Measurements from ENCODE around the gene PKIB.

The PKIB gene

DNA sequence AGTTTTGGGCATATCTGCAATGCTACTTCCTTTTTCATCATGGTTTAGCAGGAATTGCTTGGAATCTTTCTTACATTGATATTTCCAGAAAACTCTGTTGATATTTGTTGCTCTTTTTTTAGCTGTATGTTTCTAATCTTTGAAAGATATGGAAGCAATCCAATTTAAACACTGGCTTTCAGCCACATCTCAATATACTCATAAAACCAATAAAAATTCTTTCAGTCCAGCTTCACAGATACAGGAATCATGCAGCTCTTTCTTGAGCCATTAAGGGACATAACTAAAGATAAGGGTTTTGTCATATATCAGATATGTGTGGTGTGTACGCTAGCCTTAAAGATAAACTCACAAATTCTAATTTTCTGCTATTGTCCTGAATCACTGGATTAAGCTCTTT, 47.4 kb downstream of the PKIB start:
- no peak overlapping the region for H3K4me3 ChIP-seq
- no peak overlapping the region for H3K27ac ChIP-seq

DNA sequence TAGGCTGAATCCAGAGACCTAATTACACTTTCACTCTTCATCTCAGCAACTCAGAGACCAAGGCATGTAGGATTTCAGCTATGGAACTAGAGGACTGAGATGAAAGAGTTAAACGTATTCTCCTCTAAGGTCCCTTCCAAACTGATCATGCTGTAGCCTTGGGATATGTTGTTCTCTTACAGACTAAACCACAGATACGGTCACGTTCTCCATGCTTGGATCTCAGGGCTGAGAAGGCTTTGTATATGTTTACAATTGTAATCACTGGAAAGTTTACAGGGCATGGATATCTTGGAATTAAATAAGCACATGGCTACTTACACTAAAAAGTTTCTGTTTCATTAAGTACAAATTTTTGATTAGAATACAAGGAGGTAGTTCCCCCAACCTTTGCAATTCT, 50.1 kb downstream of the PKIB start:
- Histone ChIP-seq H3K4me3 (no peak overlapping the region), H3K27ac (no peak overlapping the region)

DNA sequence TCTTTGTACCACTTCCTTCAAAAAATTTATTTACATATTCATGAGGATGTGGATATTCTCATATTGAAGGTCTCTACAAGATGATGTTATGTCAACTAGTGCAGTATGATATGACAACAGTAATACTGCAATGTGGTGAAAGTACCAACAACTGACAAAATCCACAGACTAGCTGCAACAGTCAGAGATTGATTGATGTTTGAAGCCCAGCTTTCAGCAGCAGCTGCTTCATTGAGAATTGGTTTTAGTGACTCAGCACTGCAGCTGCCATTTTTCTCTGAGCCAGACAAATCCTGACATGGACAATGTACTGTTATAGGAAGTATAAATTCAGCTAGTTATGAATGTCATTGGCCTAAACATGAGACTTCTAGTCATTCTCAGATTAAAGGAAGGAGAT, 53.8 kb downstream of the PKIB start:
- H3K4me3 ChIP-seq = no peak overlapping the region
- no peak overlapping the region for H3K27ac ChIP-seq

DNA sequence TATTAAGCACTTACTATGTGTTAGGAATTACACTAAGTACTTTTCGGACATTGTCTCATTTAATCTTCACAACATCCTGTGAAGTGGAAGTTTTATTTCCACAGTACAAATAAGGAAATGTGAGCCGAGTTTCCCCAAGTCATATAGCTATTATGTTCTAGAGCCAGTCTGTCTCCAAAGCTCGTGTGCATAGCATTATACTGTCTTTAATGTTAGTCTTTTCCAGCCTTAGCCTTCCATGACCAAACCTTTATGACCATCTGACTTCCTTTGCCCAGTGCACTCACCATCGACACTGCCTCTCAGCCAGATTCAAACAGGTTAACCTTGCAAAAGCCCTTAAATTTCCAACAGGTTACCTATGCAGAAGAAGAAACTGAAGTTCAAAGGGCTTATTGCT, 55.7 kb downstream of the PKIB start:
- Histone ChIP-seq H3K27ac (no peak overlapping the region), H3K4me3 (no peak overlapping the region)

- Histone ChIP-seq H3K4me3 (no peak overlapping the region), H3K27ac (no peak overlapping the region)
Observed at GRCh38 chr6:122666418-122666817, 56.2 kb downstream of the PKIB start.

DNA sequence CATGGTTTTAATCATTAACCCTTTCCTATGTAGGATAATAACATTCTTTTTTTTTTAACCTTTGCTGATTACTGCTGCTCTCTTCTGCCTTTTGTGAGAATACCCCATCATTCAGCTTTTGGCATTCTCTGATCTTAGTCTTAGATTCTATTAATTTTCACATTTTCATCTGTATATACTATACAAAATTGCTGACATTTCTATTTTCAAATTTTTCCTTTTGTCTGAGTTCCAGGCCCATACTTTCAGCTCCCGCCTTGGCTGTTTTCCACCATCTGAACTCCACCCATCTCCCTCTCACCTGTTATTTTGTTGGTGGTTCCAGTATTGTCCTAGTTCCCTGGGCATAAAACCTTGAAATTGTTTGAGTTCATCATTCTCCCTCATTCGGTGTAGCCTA, 59.2 kb downstream of the PKIB start:
- H3K27ac ChIP-seq = no peak overlapping the region

DNA sequence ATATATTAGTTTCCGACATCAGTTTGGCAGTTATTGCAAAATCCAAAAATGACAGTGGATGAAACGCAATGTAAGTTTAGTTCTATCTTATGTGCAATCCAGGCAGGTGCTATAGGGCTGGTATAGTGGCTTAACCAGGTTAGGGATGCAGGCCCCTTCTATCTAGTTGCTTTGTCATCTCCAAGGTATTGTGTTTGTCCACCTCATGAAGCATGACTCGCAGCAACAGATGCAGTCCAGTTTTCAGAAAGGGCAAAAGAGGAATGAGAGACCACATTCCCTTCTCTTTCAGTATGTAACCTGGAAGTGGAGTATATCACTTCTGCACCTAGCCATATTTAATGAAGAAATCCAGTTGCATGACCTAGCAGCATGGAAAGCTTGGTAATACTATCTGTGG, 59.7 kb downstream of the PKIB start:
- Histone ChIP-seq H3K4me3 (no peak overlapping the region), H3K27ac (no peak overlapping the region)

More for the DNA sequence above, 59.2 kb downstream of the PKIB start:
- H3K4me3 ChIP-seq = no peak overlapping the region

GRCh38 chr6:122671251-122671650, 61.0 kb downstream of the PKIB start:
- Histone ChIP-seq H3K4me3 (no peak overlapping the region), H3K27ac (no peak overlapping the region)

GRCh38 chr6:122673343-122673961, 63.2 kb downstream of the PKIB start:
- no peak overlapping the region for H3K4me3 ChIP-seq
- H3K27ac ChIP-seq = no peak overlapping the region

- Histone ChIP-seq H3K27ac (no peak overlapping the region), H3K4me3 (no peak overlapping the region)
Observed at GRCh38 chr6:122676146-122676545, 65.9 kb downstream of the PKIB start.

DNA sequence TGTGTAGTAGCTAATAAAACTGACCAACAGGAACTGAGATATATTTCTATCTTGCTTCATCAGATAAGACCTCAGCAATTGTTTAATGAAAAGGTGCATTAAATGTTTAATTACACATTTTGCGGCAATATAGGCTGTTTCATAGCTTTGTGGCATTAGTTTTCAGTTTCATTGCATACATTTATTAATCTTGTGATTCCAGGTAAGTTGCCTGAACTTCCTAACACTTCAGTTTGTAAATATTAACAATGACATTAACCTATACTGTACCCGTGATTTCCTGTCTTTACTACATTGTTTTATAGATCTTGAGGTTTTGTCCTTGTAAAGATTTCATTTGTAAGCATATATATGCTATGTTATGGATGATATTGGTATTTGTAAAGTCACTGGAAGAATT, 66.5 kb downstream of the PKIB start:
- Histone ChIP-seq H3K27ac (no peak overlapping the region), H3K4me3 (no peak overlapping the region)

DNA sequence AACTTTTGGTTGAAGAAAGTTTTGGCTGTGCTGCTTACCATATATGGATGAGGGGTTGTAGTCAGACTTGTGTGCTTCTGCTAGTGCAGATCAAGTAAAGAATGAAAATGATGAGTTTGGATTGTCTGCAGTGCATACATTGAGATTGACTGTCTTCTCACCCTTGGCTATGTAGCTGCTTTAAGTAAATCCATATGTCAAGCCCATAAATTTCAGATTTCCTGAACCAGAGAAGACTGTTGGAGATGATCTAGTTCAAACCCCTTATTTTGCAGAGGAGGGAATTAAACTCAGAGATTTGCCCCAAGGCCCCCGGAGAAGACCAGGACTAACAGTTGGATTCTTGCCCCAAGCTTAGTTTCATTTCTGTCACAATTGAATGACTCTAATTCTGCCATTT, 67.2 kb downstream of the PKIB start:
- no peak overlapping the region for H3K4me3 ChIP-seq
- no peak overlapping the region for H3K27ac ChIP-seq

DNA sequence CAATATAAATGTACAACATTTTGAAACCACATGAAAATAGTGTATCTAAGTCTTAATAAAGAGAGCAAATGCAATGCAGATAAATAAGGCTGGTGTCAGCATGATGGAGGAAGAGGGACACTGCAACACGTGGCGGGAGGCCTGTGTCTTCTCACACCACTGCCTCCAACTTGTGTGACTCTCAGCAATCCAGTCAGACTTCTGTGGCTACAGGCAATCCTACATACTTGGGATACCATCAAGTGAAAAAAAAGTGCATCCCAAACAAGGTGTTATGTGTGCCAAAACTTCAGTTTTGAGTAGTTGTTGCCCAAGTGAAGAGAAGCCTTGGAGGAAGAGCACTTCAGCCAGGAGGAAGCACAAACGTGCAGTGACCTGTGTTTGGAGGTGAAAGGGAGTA, 68.6 kb downstream of the PKIB start:
- Histone ChIP-seq H3K27ac (no peak overlapping the region), H3K4me3 (no peak overlapping the region)

- Histone ChIP-seq H3K27ac (no peak overlapping the region), H3K4me3 (no peak overlapping the region)
Observed at GRCh38 chr6:122681705-122682104, 71.5 kb downstream of the PKIB start.

DNA sequence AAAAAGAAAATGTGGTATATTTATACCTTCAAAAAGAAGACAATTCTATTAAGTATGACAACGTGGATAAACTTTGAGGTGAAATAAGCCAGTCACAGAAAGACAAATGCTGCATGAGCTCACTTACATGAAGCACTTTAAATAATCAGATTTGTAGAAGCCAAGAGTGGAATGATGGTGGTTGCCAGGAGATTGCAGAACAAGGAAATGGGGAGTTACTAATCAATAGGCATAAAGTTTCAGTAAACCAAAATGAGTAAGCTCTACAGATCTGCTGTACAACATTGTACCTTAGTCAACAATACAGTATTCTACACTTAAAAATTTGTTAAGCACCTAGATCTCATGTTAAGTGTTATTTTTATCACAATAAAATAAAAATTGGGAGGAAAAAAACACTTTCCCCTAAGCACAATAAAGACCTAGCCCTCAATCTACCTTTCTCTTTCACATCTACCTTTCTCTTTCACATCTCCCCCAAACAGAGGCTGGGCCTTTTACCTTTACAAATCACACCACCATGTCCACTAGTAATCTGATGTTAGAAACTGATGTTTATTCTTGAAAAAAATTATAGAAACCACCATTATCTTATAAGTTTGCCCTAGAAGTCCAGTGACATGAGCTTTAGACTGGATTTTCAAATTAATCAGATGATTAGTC, 73.9 kb downstream of the PKIB start:
- no peak overlapping the region for H3K27ac ChIP-seq
- no peak overlapping the region for H3K4me3 ChIP-seq

GRCh38 chr6:122692175-122692598, 82.0 kb downstream of the PKIB start:
- Histone ChIP-seq H3K4me3 (no peak overlapping the region), H3K27ac (no peak overlapping the region)

GRCh38 chr6:122692807-122693580, 82.8 kb downstream of the PKIB start:
- H3K27ac ChIP-seq = no peak overlapping the region
- no peak overlapping the region for H3K4me3 ChIP-seq

DNA sequence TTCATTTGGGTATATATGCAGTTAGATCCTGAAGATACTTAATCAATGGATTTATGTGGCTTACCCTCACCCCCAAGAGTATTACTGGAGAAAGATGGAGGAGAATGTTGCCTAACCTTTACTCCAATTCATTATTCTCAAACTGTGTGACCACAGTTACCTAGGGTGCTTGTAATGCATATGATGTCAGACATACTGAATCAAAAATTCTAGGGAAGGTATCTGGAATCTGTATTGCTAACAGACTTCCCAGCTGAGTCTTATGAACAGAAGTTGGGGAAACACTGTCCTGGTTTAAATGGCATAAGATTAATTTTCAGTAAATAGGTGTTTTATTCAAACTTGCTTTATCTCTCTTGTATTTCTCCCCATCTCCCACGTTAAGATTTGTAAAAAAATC, 83.9 kb downstream of the PKIB start:
- H3K27ac ChIP-seq = no peak overlapping the region
- no peak overlapping the region for H3K4me3 ChIP-seq

GRCh38 chr6:122694602-122695001, 84.4 kb downstream of the PKIB start:
- no peak overlapping the region for H3K4me3 ChIP-seq
- H3K27ac ChIP-seq = no peak overlapping the region

- Histone ChIP-seq H3K27ac (no peak overlapping the region), H3K4me3 (no peak overlapping the region)
Observed at GRCh38 chr6:122695188-122695587, 85.0 kb downstream of the PKIB start.

DNA sequence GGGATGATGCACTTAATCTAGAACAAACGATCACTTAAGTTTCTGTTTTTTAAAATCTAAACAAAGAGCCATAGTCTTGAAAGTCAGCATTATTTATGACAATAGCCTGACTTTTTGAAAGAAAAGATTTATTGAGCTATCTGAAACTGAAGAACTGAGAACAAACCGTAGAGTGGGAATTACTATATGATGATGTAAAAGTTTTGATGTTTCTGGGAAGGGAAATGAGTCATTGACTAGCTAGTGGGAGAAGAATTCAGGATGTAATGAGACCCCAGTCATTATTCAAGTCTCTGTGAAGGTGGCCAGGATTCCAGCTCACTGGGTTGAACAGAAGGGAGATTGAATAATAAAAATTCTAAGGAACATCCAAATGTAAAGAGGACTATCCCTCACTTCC, 85.9 kb downstream of the PKIB start:
- no peak overlapping the region for H3K4me3 ChIP-seq
- no peak overlapping the region for H3K27ac ChIP-seq

Data from skin epidermis (tissue), 12 donors.